ENCODE results near the gene DNAI2.
"Not testable (repeated sequence)": the region's sequence is repeated elsewhere in the genome, so short reads cannot be mapped to it uniquely, and the experiment has no call there.

DNAI2 gene

GRCh38 chr17:74282274-74282586 is 8.2 kb downstream of the DNAI2 start:
- DNase-seq; H3K4me3 ChIP-seq (ENCODE audit: control insufficient read depth in 1 of 7, extremely low read depth in 1 of 7, insufficient read depth in 4 of 7, low read depth in 2 of 7, low read length in 6 of 7); H3K36me3 ChIP-seq (ENCODE audit: control insufficient read depth in 4 of 4, insufficient read depth in 4 of 4, low read length in 3 of 4); H3K27ac ChIP-seq (ENCODE audit: insufficient read depth in 1 of 2, low read depth in 1 of 2, low read length in 2 of 2, poor library complexity in 1 of 2, severe bottlenecking in 2 of 2); H3K27me3 ChIP-seq (replicated peaks in 2 of 5; ENCODE audit: control insufficient read depth in 4 of 5, insufficient read depth in 5 of 5, low read length in 4 of 5); H3K9me3 ChIP-seq (ENCODE audit: control extremely low read depth in 1 of 5, control insufficient read depth in 4 of 5, insufficient read depth in 2 of 5, low read depth in 1 of 5, low read length in 4 of 5): not testable (repeated sequence)
- H3K4me1 ChIP-seq (ENCODE audit: control extremely low read depth in 1 of 4, control insufficient read depth in 4 of 4, insufficient read depth in 4 of 4, low read length in 3 of 4) = peaks cover 5 to 21% (median 17%) of the 10 kb centered on the region in 4 experiments
- ChIA-PET CTCF (interaction anchor here (1.1 to 2.4 kb wide), 3 partner anchors 13 to 70 kb away, joined by 4 to 7 read pairs (median 4); partner anchors contain the start of gene TTYH2), POLR2A (interaction anchor here (0.7 kb wide), 1 partner anchor 923 kb away, joined by 3 read pairs; no protein-coding TSS in a partner anchor)
- 92% methylated on average over 4 of the region's 4 CpGs for WGBS (ENCODE audit: insufficient coverage)

- Histone ChIP-seq H3K4me1 (ENCODE audit: control extremely low read depth in 1 of 4, control insufficient read depth in 4 of 4, insufficient read depth in 4 of 4, low read length in 3 of 4) (peaks cover 5 to 21% (median 17%) of the 10 kb centered on the region in 4 experiments), H3K9me3 (ENCODE audit: control extremely low read depth in 1 of 5, control insufficient read depth in 4 of 5, insufficient read depth in 2 of 5, low read depth in 1 of 5, low read length in 4 of 5) (no peaks in the 10 kb centered on the region), H3K27me3 (replicated peaks in 2 of 5; ENCODE audit: control insufficient read depth in 4 of 5, insufficient read depth in 5 of 5, low read length in 4 of 5) (peaks cover 0 to 5% (median 0%) of the 10 kb centered on the region in 5 experiments), H3K4me3 (ENCODE audit: control insufficient read depth in 1 of 7, extremely low read depth in 1 of 7, insufficient read depth in 4 of 7, low read depth in 2 of 7, low read length in 6 of 7) (peak overlapping the region in 2 of 7 experiments; percentile 2 to 33), H3K36me3 (ENCODE audit: control insufficient read depth in 4 of 4, insufficient read depth in 4 of 4, low read length in 3 of 4) (no peaks in the 10 kb centered on the region), H3K27ac (ENCODE audit: insufficient read depth in 1 of 2, low read depth in 1 of 2, low read length in 2 of 2, poor library complexity in 1 of 2, severe bottlenecking in 2 of 2) (no peak overlapping the region)
- ChIA-PET POLR2A (no interaction called here), CTCF (interaction anchor here (1.1 to 2.4 kb wide), 4 partner anchors 12 to 70 kb away, joined by 4 to 7 read pairs (median 5); partner anchors contain the start of gene TTYH2)
- peak; percentile 51 to 87 (median 82) for DNase-seq
- 23% methylated on average over 7 of the region's 9 CpGs for WGBS (ENCODE audit: insufficient coverage)
These were observed 8.7 kb downstream of the DNAI2 start for GRCh38 chr17:74282587-74283370.

DNA sequence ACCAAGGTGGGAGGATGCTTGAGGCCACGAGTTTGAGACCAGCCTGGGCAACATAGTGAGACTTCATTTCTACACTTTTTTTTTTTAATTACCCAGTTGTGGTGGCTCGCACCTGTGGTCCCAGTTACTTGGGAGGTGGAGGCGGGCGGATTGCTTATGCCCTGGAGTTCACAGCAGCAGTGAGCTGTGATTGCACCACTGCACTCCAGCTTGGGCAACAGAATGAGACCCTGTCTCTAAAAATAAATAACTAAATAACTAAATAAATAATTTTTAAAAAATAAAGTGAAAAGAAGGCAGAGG is 9.3 kb downstream of the DNAI2 start:
- peaks cover 5 to 21% (median 17%) of the 10 kb centered on the region in 4 experiments for H3K4me1 ChIP-seq (ENCODE audit: control extremely low read depth in 1 of 4, control insufficient read depth in 4 of 4, insufficient read depth in 4 of 4, low read length in 3 of 4)
- WGBS (ENCODE audit: insufficient coverage) = no CpG with 5 or more reads among the region's 4 CpGs
- ChIA-PET POLR2A (no interaction called here), CTCF (interaction anchor here (1.4 to 2.4 kb wide), 2 partner anchors 12 to 70 kb away, joined by 6 to 7 read pairs; partner anchors contain the start of gene TTYH2)
- H3K9me3 ChIP-seq (ENCODE audit: control extremely low read depth in 1 of 5, control insufficient read depth in 4 of 5, insufficient read depth in 2 of 5, low read depth in 1 of 5, low read length in 4 of 5) = no peaks in the 10 kb centered on the region
- no peak overlapping the region for H3K27ac ChIP-seq (ENCODE audit: insufficient read depth in 1 of 2, low read depth in 1 of 2, low read length in 2 of 2, poor library complexity in 1 of 2, severe bottlenecking in 2 of 2)
- peaks cover 0 to 5% (median 0%) of the 10 kb centered on the region in 5 experiments for H3K27me3 ChIP-seq (replicated peaks in 2 of 5; ENCODE audit: control insufficient read depth in 4 of 5, insufficient read depth in 5 of 5, low read length in 4 of 5)
- H3K36me3 ChIP-seq (ENCODE audit: control insufficient read depth in 4 of 4, insufficient read depth in 4 of 4, low read length in 3 of 4) = no peaks in the 10 kb centered on the region
- no peak for DNase-seq
- no peak overlapping the region for H3K4me3 ChIP-seq (ENCODE audit: control insufficient read depth in 1 of 7, extremely low read depth in 1 of 7, insufficient read depth in 4 of 7, low read depth in 2 of 7, low read length in 6 of 7)

DNA sequence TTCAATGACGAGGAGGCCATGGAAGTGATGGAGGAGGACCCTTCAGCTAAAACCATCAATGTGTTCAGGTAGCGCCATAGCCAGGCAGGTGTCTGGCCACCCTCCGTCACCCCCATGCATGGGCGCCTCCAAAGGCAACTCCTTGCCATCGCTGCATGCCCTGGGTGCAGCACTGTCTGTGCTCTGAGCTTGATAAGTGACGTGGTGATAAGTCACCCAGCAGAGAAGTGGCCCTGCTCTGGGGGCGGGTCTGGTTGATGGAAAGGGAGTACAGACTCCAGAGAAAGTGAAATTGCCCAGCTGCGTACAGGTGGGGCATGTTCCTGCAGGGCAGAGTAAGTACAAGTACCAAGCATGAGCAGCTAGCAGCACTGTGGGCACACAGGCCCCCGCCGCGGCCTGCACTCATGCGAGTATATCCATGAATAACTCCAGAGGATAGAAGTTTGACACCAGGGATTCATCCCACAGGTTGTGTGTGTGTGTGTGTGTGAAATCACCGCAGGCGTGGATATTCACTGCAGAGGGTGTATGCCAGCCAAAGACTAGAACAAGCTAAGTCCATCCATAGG is 13.1 kb downstream of the DNAI2 start:
- H3K4me3 ChIP-seq (ENCODE audit: control insufficient read depth in 1 of 7, extremely low read depth in 1 of 7, insufficient read depth in 4 of 7, low read depth in 2 of 7, low read length in 6 of 7) = no peak overlapping the region
- 100% methylated on average over 8 of the region's 14 CpGs for WGBS (ENCODE audit: insufficient coverage)
- H3K27me3 ChIP-seq (replicated peaks in 2 of 5; ENCODE audit: control insufficient read depth in 4 of 5, insufficient read depth in 5 of 5, low read length in 4 of 5) = peaks cover 0 to 5% (median 0%) of the 10 kb centered on the region in 5 experiments
- ChIA-PET POLR2A (no interaction called here), CTCF (interaction anchor here (2.4 kb wide), 1 partner anchor 9 kb away, joined by 10 read pairs; no protein-coding TSS in a partner anchor)
- H3K9me3 ChIP-seq (ENCODE audit: control extremely low read depth in 1 of 5, control insufficient read depth in 4 of 5, insufficient read depth in 2 of 5, low read depth in 1 of 5, low read length in 4 of 5) = no peaks in the 10 kb centered on the region
- DNase-seq = no peak
- H3K27ac ChIP-seq (ENCODE audit: insufficient read depth in 1 of 2, low read depth in 1 of 2, low read length in 2 of 2, poor library complexity in 1 of 2, severe bottlenecking in 2 of 2) = no peak overlapping the region
- H3K36me3 ChIP-seq (ENCODE audit: control insufficient read depth in 4 of 4, insufficient read depth in 4 of 4, low read length in 3 of 4) = no peaks in the 10 kb centered on the region
- H3K4me1 ChIP-seq (ENCODE audit: control extremely low read depth in 1 of 4, control insufficient read depth in 4 of 4, insufficient read depth in 4 of 4, low read length in 3 of 4) = peaks cover 5 to 21% (median 17%) of the 10 kb centered on the region in 4 experiments

- Histone ChIP-seq H3K36me3 (ENCODE audit: control insufficient read depth in 4 of 4, insufficient read depth in 4 of 4, low read length in 3 of 4) (no peaks in the 10 kb centered on the region), H3K9me3 (ENCODE audit: control extremely low read depth in 1 of 5, control insufficient read depth in 4 of 5, insufficient read depth in 2 of 5, low read depth in 1 of 5, low read length in 4 of 5) (no peaks in the 10 kb centered on the region), H3K4me3 (ENCODE audit: control insufficient read depth in 1 of 7, extremely low read depth in 1 of 7, insufficient read depth in 4 of 7, low read depth in 2 of 7, low read length in 6 of 7) (no peak overlapping the region), H3K4me1 (ENCODE audit: control extremely low read depth in 1 of 4, control insufficient read depth in 4 of 4, insufficient read depth in 4 of 4, low read length in 3 of 4) (peaks cover 0 to 7% (median 5%) of the 10 kb centered on the region in 4 experiments), H3K27me3 (replicated peaks in 2 of 5; ENCODE audit: control insufficient read depth in 4 of 5, insufficient read depth in 5 of 5, low read length in 4 of 5) (peaks cover 0 to 5% (median 0%) of the 10 kb centered on the region in 5 experiments), H3K27ac (ENCODE audit: insufficient read depth in 1 of 2, low read depth in 1 of 2, low read length in 2 of 2, poor library complexity in 1 of 2, severe bottlenecking in 2 of 2) (no peak overlapping the region)
- ChIA-PET POLR2A (no interaction called here), CTCF (interaction anchor here (0.7 to 1.4 kb wide), 3 partner anchors 10 to 68 kb away, joined by 3 to 4 read pairs (median 3); no protein-coding TSS in a partner anchor)
- 100% methylated on average over 5 of the region's 5 CpGs for WGBS (ENCODE audit: insufficient coverage)
- DNase-seq = no peak
These were observed 14.8 kb downstream of the DNAI2 start for GRCh38 chr17:74288785-74289184.

DNA sequence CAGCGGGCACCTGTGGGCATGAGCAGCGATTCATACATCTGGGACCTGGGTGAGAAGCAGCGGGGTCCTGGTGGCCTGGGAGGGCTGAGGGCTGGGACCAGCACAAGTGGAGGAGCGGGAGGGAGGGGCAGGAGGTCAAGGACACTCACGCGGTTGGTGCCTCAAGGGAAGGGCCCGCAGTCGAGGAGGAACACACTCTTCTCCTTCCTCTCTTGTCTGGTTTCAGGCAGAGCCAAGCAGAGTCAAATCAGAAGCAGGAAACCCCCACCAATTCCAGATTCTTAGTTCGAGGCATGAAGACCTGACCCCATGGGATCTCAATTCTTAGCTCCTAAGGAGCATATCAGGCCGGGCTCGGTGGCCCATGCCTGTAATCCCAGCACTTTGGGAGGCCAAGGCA is 15.7 kb downstream of the DNAI2 start:
- peaks cover 0 to under 1% (median 0%) of the 10 kb centered on the region in 5 experiments for H3K9me3 ChIP-seq (ENCODE audit: control extremely low read depth in 1 of 5, control insufficient read depth in 4 of 5, insufficient read depth in 2 of 5, low read depth in 1 of 5, low read length in 4 of 5)
- POLR2A ChIA-PET = no interaction called here
- peaks cover 0 to 6% (median 4%) of the 10 kb centered on the region in 4 experiments for H3K4me1 ChIP-seq (ENCODE audit: control extremely low read depth in 1 of 4, control insufficient read depth in 4 of 4, insufficient read depth in 4 of 4, low read length in 3 of 4)
- H3K27me3 ChIP-seq (replicated peaks in 2 of 5; ENCODE audit: control insufficient read depth in 4 of 5, insufficient read depth in 5 of 5, low read length in 4 of 5) = peaks cover 0 to 5% (median 0%) of the 10 kb centered on the region in 5 experiments
- DNase-seq = no peak
- CTCF ChIA-PET = interaction anchor here (1.1 kb wide), 1 partner anchor 10 kb away, joined by 6 read pairs; no protein-coding TSS in a partner anchor
- no peak overlapping the region for H3K27ac ChIP-seq (ENCODE audit: insufficient read depth in 1 of 2, low read depth in 1 of 2, low read length in 2 of 2, poor library complexity in 1 of 2, severe bottlenecking in 2 of 2)
- H3K4me3 ChIP-seq (ENCODE audit: control insufficient read depth in 1 of 7, extremely low read depth in 1 of 7, insufficient read depth in 4 of 7, low read depth in 2 of 7, low read length in 6 of 7) = no peak overlapping the region
- no peaks in the 10 kb centered on the region for H3K36me3 ChIP-seq (ENCODE audit: control insufficient read depth in 4 of 4, insufficient read depth in 4 of 4, low read length in 3 of 4)
- WGBS (ENCODE audit: insufficient coverage) = 76% methylated on average over 10 of the region's 11 CpGs

DNA sequence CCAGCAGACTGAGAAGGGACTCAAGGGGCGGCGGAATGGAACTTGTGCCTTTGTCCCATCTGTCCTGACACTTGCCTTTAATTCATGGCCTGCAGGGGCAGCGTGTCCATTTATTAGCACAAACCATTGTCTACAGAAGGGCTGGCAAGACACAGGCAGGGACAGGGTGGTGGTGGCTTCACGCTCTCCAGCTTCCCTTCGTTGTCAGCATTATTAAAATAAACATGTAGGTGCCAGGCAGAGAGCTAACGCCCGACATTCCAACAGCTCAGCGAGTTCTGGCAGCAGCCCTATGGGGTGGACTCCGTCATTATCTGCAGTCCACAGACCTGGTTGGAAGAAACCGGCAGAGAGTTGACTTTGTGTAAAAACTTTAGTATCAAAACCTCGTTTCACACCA is 16.3 kb downstream of the DNAI2 start:
- ChIA-PET CTCF (interaction anchor here (1.1 to 1.5 kb wide), 2 partner anchors 10 to 19 kb away, joined by 3 to 6 read pairs; no protein-coding TSS in a partner anchor), POLR2A (interaction anchor here (0.7 kb wide), 1 partner anchor 78 kb away, joined by 3 read pairs; no protein-coding TSS in a partner anchor)
- no peak overlapping the region for H3K4me3 ChIP-seq (ENCODE audit: control insufficient read depth in 1 of 7, extremely low read depth in 1 of 7, insufficient read depth in 4 of 7, low read depth in 2 of 7, low read length in 6 of 7)
- H3K9me3 ChIP-seq (ENCODE audit: control extremely low read depth in 1 of 5, control insufficient read depth in 4 of 5, insufficient read depth in 2 of 5, low read depth in 1 of 5, low read length in 4 of 5) = peaks cover 0 to 2% (median 0%) of the 10 kb centered on the region in 5 experiments
- H3K36me3 ChIP-seq (ENCODE audit: control insufficient read depth in 4 of 4, insufficient read depth in 4 of 4, low read length in 3 of 4) = no peaks in the 10 kb centered on the region
- peaks cover 0 to 2% (median 0%) of the 10 kb centered on the region in 5 experiments for H3K27me3 ChIP-seq (replicated peaks in 2 of 5; ENCODE audit: control insufficient read depth in 4 of 5, insufficient read depth in 5 of 5, low read length in 4 of 5)
- DNase-seq = no peak
- no peak overlapping the region for H3K27ac ChIP-seq (ENCODE audit: insufficient read depth in 1 of 2, low read depth in 1 of 2, low read length in 2 of 2, poor library complexity in 1 of 2, severe bottlenecking in 2 of 2)
- H3K4me1 ChIP-seq (ENCODE audit: control extremely low read depth in 1 of 4, control insufficient read depth in 4 of 4, insufficient read depth in 4 of 4, low read length in 3 of 4) = no peaks in the 10 kb centered on the region
- WGBS (ENCODE audit: insufficient coverage) = 97% methylated on average over 9 of the region's 11 CpGs
